ENCODE measurements around the gene CFAP52. TPM values are rescaled to one million over a fixed set of nuclear protein-coding genes. Genes with fewer than 3 reads are reported as not detected.
A peak's percentile ranks its signal among the peaks of the same experiment; 100 is the strongest.

CFAP52 gene, protein sequence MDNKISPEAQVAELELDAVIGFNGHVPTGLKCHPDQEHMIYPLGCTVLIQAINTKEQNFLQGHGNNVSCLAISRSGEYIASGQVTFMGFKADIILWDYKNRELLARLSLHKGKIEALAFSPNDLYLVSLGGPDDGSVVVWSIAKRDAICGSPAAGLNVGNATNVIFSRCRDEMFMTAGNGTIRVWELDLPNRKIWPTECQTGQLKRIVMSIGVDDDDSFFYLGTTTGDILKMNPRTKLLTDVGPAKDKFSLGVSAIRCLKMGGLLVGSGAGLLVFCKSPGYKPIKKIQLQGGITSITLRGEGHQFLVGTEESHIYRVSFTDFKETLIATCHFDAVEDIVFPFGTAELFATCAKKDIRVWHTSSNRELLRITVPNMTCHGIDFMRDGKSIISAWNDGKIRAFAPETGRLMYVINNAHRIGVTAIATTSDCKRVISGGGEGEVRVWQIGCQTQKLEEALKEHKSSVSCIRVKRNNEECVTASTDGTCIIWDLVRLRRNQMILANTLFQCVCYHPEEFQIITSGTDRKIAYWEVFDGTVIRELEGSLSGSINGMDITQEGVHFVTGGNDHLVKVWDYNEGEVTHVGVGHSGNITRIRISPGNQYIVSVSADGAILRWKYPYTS
- total RNA-seq: not detected in 2 replicates

DNA sequence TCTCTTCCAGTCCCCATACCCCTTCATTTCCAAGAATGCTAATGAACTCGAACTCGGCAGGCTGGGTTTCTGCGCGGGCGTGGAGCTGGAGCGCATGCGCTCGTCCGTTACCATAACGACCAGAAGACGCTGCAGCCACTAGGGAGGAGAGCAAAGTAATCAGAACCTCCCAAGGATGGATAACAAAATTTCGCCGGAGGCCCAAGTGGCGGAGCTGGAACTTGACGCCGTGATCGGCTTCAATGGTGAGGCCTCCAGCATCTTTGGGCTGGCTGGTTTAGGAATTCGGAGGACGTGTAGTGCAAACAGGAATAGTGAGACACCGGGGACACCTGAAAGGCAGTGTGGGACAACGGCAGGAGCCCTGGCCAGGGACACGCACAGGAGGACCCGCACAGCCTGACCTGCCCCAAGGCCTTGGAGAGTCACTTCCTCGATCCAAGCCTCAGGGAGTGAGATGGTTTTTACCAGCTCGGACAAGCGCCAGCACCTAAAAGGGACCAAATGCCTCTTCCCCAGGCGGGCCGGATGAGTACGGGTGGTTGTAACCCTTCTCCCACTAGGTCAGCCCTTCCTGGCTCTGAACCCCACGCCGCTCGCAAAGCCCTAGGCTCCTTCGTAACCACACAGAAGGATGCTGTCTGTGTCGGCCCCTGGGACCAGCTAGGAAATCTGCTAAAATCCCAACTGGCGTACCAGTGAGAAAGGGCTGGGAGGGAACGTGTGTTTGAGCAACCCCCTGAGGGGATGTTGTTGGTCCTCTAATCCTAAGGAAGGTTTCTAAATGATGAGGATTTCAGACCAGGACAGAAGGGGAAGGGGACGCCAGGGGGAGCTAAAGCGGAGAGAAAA, at the start of gene CFAP52:
CFAP52 (plus strand) TSS at position 122 of the 852 bp plus-strand sequence; CDS start at position 176, 54 bp downstream.
- no peaks in the 10 kb centered on the region for H3K9me3 Mint-ChIP-seq
- peak; percentile 69 for DNase-seq (ENCODE audit: low spot score)
- intact Hi-C loops (cut with micrococcal nuclease): loop anchor here (2.0 kb wide), 1 partner anchor 68 kb away; the partner anchor contains the start of gene USP43
- H3K4me3 Mint-ChIP-seq: peak within 1 kb of the TSS; percentile 99
- H3K27me3 Mint-ChIP-seq (ENCODE audit: insufficient read depth): peaks cover 5% of the 10 kb centered on the region
- no peaks in the 10 kb centered on the region for H3K36me3 Mint-ChIP-seq (ENCODE audit: low read depth)
- peak within 1 kb of the TSS; percentile 83 for H3K27ac Mint-ChIP-seq
- H3K4me1 Mint-ChIP-seq (ENCODE audit: low read depth): peaks cover 18% of the 10 kb centered on the region

DNA sequence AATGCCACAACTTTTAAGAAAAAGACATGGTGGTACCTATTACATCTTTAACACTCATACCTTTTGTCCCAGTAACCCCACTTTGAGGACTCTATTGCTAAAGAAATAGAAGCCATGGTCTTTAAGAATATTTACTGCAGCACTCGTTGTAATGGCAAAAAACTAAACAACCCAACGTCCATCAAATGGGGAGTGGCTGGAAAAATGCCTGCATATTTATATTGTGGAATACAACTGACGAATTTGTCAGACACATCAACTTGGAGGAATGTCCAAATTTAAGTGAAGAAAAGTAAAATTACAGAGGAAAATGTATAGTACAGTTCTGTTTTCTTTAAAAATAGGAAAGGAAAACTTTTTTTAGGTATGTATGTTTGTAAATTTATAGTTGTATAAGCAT, 48.7 kb upstream of the CFAP52 start:
- intact Hi-C loops (cut with micrococcal nuclease): loop anchor here (10.0 kb wide), 2 partner anchors 233 to 413 kb away; no protein-coding TSS in a partner anchor
- peaks cover 8% of the 10 kb centered on the region for H3K4me1 Mint-ChIP-seq (ENCODE audit: low read depth)
- H3K9me3 Mint-ChIP-seq: no peaks in the 10 kb centered on the region
- no peak for DNase-seq (ENCODE audit: low spot score)
- no peak overlapping the region for H3K4me3 Mint-ChIP-seq
- no peak overlapping the region for H3K27ac Mint-ChIP-seq
- H3K27me3 Mint-ChIP-seq (ENCODE audit: insufficient read depth): no peaks in the 10 kb centered on the region
- no peaks in the 10 kb centered on the region for H3K36me3 Mint-ChIP-seq (ENCODE audit: low read depth)

DNA sequence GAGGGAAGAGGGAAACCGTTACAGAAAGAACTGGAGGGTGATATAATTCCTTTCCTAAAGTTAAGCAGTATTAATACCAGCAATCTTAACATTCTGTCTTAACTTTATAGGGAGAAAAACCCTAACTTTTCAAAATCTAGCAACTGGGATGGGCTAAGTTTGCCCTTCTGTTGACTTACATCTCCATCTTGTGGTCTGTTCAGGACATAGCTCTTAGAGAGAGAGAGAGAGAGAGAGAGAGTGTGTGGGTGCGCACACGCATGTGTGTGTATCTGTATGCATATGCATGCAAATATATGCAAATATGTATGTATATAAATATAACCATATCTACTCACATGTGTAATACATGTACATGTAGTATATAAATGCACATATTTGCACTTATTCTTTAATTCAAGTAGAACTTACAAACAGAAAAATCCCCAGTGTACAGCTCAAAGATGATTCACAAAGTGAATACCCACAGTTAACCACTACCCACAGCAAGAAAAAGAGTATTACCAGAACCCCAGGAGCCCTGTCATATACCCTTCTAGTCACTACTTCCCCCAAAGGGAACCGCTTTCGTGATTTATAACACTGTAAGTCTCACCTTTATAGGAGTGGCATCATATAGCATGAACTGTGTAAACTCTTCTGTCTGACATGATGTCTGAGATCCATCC, 47.3 kb upstream of the CFAP52 start:
- no peaks in the 10 kb centered on the region for H3K9me3 Mint-ChIP-seq
- H3K27me3 Mint-ChIP-seq (ENCODE audit: insufficient read depth): no peaks in the 10 kb centered on the region
- H3K27ac Mint-ChIP-seq: no peak overlapping the region
- H3K36me3 Mint-ChIP-seq (ENCODE audit: low read depth): no peaks in the 10 kb centered on the region
- peaks cover 8% of the 10 kb centered on the region for H3K4me1 Mint-ChIP-seq (ENCODE audit: low read depth)
- intact Hi-C loops (cut with micrococcal nuclease): loop anchor here (1.0 to 10.0 kb wide), 3 partner anchors 127 to 414 kb away; no protein-coding TSS in a partner anchor
- H3K4me3 Mint-ChIP-seq: no peak overlapping the region
- no peak for DNase-seq (ENCODE audit: low spot score)

DNA sequence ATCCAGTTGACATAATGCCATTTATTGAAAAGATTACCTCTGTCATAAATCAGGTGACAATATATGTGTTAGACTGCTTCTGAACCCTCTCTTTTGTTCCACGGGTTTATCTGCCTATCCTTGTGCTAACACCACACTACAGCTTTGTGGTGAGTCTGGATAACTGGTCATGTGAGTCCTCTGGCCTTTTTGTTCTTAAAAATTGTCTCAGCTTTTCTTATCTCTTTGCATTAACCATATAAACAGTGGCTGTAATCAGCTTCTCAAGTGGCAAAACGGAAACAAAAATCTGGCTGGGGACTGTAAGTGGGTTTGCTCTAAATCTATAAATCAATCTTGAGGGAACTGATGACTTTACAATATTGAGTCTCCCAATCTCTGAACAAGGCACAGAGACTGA, 45.4 kb upstream of the CFAP52 start:
- no peak overlapping the region for H3K27ac Mint-ChIP-seq
- intact Hi-C loops (cut with micrococcal nuclease): no loop called here
- DNase-seq (ENCODE audit: low spot score): no peak
- H3K36me3 Mint-ChIP-seq (ENCODE audit: low read depth): no peaks in the 10 kb centered on the region
- no peaks in the 10 kb centered on the region for H3K9me3 Mint-ChIP-seq
- peaks cover 8% of the 10 kb centered on the region for H3K4me1 Mint-ChIP-seq (ENCODE audit: low read depth)
- H3K4me3 Mint-ChIP-seq: no peak overlapping the region
- H3K27me3 Mint-ChIP-seq (ENCODE audit: insufficient read depth): no peaks in the 10 kb centered on the region

DNA sequence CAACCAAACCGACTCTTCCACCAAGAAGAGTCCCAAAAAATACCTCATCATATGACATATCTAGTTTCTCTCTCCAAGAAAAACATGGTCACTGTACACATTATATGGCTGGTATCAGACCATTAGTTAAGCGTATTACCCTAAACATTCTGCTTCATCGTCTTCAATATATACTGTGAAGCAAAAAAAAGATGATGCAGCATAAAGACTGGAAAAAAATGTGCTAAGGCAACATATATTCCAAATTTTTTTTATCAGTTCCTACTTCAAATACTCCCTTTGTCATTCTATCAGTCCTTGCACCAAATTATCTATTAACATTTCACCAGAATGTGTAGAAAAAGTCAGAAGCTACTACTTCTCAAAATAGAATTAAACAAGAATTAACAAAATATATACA, 43.7 kb upstream of the CFAP52 start:
- Mint-ChIP-seq H3K36me3 (ENCODE audit: low read depth) (no peaks in the 10 kb centered on the region), H3K9me3 (no peaks in the 10 kb centered on the region), H3K27me3 (ENCODE audit: insufficient read depth) (no peaks in the 10 kb centered on the region), H3K4me1 (ENCODE audit: low read depth) (peaks cover 8% of the 10 kb centered on the region), H3K27ac (no peak overlapping the region), H3K4me3 (no peak overlapping the region)
- intact Hi-C loops (cut with micrococcal nuclease): no loop called here
- no peak for DNase-seq (ENCODE audit: low spot score)

DNA sequence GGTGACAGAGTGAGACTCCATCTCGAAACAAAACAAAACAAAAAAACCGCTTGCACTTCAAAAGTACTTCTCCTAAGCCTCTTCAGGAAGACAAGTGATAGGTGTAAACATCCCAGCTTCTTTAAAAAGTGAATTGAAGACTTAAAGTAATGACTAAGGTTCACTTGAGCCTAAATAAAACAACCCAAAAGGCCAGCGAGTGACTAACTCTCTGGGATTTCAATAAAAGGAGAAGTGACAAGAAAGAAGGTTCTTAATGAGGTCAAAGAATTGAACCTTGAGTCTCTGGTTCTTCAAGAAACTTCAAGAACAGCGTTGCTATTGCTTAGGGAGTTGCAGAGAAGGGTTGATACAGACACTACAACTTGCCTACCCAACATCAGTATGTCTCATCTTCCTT, 43.0 kb upstream of the CFAP52 start:
- H3K36me3 Mint-ChIP-seq (ENCODE audit: low read depth): no peaks in the 10 kb centered on the region
- DNase-seq (ENCODE audit: low spot score): no peak
- peaks cover 8% of the 10 kb centered on the region for H3K4me1 Mint-ChIP-seq (ENCODE audit: low read depth)
- no peaks in the 10 kb centered on the region for H3K9me3 Mint-ChIP-seq
- intact Hi-C loops (cut with micrococcal nuclease): no loop called here
- H3K27ac Mint-ChIP-seq: no peak overlapping the region
- no peaks in the 10 kb centered on the region for H3K27me3 Mint-ChIP-seq (ENCODE audit: insufficient read depth)
- no peak overlapping the region for H3K4me3 Mint-ChIP-seq

DNA sequence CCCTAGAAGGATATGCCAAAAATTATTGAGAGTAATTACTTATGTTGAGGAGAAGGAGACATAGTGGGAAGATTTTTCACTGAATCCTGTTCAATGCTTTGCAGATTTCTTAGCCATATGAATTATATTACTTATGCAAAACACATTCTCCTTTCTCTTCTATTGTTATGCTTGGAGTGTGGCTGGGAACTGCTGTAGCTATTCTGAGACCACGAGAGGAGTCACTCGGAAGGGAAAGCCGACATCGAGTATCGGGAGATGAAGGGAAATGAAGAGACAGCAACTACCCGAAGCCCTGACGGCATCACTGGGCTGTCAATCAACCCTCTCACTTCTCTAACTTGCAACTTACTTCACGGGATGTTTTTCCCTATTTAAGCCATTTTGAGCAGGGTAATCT, 40.4 kb upstream of the CFAP52 start:
- H3K27ac Mint-ChIP-seq: no peak overlapping the region
- H3K27me3 Mint-ChIP-seq (ENCODE audit: insufficient read depth): no peaks in the 10 kb centered on the region
- no peak for DNase-seq (ENCODE audit: low spot score)
- no peak overlapping the region for H3K4me3 Mint-ChIP-seq
- H3K4me1 Mint-ChIP-seq (ENCODE audit: low read depth): no peaks in the 10 kb centered on the region
- intact Hi-C loops (cut with micrococcal nuclease): no loop called here
- H3K36me3 Mint-ChIP-seq (ENCODE audit: low read depth): peaks cover 2% of the 10 kb centered on the region
- H3K9me3 Mint-ChIP-seq: no peaks in the 10 kb centered on the region

DNA sequence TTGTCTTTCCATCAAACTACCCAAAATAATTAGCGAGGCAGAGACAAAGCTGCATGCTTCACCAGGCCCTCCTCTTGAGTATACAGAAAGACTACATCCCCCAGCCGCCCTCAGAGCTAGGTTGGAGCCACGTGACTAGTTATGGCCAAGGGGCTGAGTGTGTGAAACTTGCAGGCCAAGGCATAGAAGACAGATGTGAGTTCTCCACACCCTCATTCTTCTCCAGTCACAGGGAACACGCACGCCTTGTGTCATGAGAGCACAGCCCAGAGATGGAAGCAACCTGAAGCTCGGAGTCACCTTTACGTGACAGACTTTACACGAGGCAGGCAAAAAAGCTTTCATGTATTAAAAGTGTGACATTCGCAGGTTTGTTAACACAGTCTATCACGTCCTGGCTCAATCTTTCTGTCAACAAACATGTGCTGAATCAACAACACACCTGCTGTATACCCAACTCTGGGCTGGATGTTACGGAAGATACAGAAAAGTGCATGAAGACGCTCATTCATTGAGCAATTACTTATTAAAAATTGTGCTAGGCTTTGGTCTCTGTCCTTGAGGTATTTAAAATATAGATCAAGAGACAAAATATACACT, 39.2 kb upstream of the CFAP52 start:
- H3K4me3 Mint-ChIP-seq: no peak overlapping the region
- peaks cover 2% of the 10 kb centered on the region for H3K36me3 Mint-ChIP-seq (ENCODE audit: low read depth)
- no peaks in the 10 kb centered on the region for H3K27me3 Mint-ChIP-seq (ENCODE audit: insufficient read depth)
- intact Hi-C loops (cut with micrococcal nuclease): no loop called here
- H3K27ac Mint-ChIP-seq: no peak overlapping the region
- DNase-seq (ENCODE audit: low spot score): no peak
- H3K9me3 Mint-ChIP-seq: no peaks in the 10 kb centered on the region
- no peaks in the 10 kb centered on the region for H3K4me1 Mint-ChIP-seq (ENCODE audit: low read depth)

DNA sequence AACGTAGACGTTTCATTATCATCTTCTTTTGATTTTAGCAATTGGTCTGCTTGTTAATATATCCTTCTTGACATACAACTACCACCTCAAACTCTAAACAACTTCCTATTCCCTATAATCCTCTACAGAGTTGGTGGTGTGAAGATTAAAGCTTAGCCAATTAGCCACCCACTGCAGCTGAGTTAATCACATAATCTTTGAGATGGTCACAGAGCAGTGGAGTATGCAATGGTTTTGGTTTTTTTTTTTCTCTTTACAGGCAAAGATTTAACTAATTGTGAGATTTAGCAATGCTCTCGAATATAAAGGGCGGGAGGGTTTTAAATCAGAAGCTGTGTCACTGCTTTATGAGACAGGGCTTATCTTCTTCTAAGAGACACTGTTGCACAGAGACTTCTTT, 37.8 kb upstream of the CFAP52 start:
- Mint-ChIP-seq H3K36me3 (ENCODE audit: low read depth) (peaks cover 2% of the 10 kb centered on the region), H3K27ac (no peak overlapping the region), H3K4me1 (ENCODE audit: low read depth) (no peaks in the 10 kb centered on the region), H3K27me3 (ENCODE audit: insufficient read depth) (no peaks in the 10 kb centered on the region), H3K4me3 (no peak overlapping the region), H3K9me3 (no peaks in the 10 kb centered on the region)
- DNase-seq (ENCODE audit: low spot score): no peak
- intact Hi-C loops (cut with micrococcal nuclease): no loop called here

DNA sequence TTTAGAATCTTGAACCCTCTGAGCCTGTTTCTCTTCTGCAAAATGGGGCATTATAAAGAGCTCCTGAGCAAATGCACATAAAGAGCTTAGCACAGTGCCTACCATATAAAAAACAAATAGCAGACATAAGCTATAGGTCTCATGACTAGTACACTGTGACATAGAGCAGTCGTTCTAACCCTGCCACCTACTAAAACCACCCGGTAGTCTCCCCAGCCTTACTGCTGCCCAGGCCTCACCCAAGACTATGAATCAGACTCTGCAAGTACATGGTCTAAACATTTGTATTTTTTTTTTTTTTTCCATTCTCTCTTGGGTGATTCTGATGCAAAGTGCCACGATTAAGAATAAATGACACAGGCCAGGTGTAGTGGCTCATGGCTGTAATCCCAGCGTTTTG, 34.7 kb upstream of the CFAP52 start:
- intact Hi-C loops (cut with micrococcal nuclease): no loop called here
- H3K27me3 Mint-ChIP-seq (ENCODE audit: insufficient read depth): no peaks in the 10 kb centered on the region
- H3K4me3 Mint-ChIP-seq: no peak overlapping the region
- H3K9me3 Mint-ChIP-seq: no peaks in the 10 kb centered on the region
- no peak for DNase-seq (ENCODE audit: low spot score)
- H3K36me3 Mint-ChIP-seq (ENCODE audit: low read depth): peaks cover 2% of the 10 kb centered on the region
- H3K4me1 Mint-ChIP-seq (ENCODE audit: low read depth): no peaks in the 10 kb centered on the region
- no peak overlapping the region for H3K27ac Mint-ChIP-seq

DNA sequence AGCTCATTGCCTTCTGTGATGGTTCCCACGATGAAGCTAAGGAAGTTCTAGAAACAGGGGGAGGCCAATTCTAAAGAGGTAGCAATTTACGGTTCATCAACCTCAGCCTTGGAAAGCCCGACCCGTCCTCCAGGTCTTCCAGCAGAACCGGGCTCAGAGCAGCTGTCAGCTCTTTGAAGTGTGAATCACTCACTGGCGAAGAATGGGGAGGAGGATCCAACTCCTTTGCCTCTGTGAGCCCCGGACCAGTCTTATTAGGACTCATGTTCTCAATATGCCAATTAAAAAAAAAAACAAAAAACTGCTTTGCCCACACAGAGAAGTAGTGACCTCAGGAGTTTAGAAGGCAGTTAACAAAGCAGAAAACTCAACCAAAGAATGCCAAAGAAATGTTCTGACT, 32.2 kb upstream of the CFAP52 start:
- Mint-ChIP-seq H3K36me3 (ENCODE audit: low read depth) (no peaks in the 10 kb centered on the region), H3K27ac (no peak overlapping the region), H3K27me3 (ENCODE audit: insufficient read depth) (no peaks in the 10 kb centered on the region), H3K9me3 (no peaks in the 10 kb centered on the region), H3K4me1 (ENCODE audit: low read depth) (no peaks in the 10 kb centered on the region), H3K4me3 (no peak overlapping the region)
- DNase-seq (ENCODE audit: low spot score): no peak
- intact Hi-C loops (cut with micrococcal nuclease): no loop called here

DNA sequence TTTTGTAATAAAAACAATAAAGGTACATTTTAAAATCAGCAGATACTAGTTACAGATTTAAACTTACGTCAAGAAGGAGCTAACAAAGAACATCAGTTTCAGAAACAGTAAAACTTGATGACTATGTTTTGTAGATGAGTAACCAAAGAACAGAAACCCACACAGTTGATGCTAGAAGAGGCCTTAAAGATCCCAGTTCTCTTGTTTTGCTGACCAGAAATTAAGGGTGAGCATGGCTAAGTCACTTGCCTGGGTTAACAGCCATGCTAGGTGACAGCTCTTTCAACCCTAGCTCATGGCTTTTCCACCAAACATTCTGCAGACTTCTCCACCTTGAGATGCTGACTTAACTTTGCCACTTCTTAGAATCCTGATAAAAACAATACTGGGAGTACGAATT, 27.2 kb upstream of the CFAP52 start:
- DNase-seq (ENCODE audit: low spot score): no peak
- Mint-ChIP-seq H3K9me3 (no peaks in the 10 kb centered on the region), H3K27me3 (ENCODE audit: insufficient read depth) (no peaks in the 10 kb centered on the region), H3K27ac (no peak overlapping the region), H3K4me3 (no peak overlapping the region), H3K4me1 (ENCODE audit: low read depth) (no peaks in the 10 kb centered on the region), H3K36me3 (ENCODE audit: low read depth) (no peaks in the 10 kb centered on the region)
- intact Hi-C loops (cut with micrococcal nuclease): no loop called here
